Measurements from ENCODE around the gene STX16. TPM values are rescaled to one million over a fixed set of nuclear protein-coding genes. Genes with fewer than 3 reads are reported as not detected.

Gene STX16, protein sequence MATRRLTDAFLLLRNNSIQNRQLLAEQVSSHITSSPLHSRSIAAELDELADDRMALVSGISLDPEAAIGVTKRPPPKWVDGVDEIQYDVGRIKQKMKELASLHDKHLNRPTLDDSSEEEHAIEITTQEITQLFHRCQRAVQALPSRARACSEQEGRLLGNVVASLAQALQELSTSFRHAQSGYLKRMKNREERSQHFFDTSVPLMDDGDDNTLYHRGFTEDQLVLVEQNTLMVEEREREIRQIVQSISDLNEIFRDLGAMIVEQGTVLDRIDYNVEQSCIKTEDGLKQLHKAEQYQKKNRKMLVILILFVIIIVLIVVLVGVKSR
- 39.7 TPM for total RNA-seq

DNA sequence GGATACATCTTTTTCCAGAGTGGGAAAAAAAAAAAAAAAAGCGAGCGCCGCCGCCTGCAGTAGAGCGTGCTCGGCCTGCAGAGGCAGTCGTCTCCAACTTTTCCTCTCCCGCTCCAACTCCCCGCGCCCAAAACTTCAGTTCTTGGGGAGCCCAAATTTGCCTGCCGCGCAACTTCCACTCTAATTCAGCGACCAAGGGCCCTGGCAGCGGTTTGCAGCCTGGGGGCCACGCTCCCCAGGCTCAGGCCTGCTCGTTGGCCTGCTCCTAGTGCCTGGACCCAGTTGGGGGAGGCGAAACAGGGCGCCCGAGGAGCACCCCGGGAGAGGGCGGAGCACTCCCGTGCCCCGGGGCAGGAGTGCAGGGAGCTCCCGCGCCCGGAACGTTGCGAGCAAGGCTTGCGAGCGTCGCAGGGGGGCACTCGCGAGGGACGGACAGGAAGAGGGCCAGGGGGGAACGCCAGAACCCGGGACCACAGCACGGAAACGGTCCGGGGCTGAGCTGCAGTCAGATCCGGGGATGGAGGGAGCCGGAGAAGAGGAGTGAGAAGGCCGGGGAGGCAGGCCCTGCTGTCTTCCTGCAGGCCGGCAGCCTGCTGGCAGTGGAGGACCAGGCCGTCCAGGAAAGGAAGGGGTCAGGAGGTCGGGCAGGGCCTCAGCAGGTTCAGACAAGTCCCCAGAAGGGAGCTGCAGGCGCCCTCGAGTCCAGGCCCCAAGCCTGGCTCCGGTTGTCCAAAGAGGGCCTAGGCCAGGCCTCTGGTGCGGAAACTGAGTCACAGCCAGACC, at the start of gene STX16:
STX16 (plus strand) TSS at position 508 of the 783 bp plus-strand sequence. CDS start 724 bp downstream, outside the sequence.

DNA sequence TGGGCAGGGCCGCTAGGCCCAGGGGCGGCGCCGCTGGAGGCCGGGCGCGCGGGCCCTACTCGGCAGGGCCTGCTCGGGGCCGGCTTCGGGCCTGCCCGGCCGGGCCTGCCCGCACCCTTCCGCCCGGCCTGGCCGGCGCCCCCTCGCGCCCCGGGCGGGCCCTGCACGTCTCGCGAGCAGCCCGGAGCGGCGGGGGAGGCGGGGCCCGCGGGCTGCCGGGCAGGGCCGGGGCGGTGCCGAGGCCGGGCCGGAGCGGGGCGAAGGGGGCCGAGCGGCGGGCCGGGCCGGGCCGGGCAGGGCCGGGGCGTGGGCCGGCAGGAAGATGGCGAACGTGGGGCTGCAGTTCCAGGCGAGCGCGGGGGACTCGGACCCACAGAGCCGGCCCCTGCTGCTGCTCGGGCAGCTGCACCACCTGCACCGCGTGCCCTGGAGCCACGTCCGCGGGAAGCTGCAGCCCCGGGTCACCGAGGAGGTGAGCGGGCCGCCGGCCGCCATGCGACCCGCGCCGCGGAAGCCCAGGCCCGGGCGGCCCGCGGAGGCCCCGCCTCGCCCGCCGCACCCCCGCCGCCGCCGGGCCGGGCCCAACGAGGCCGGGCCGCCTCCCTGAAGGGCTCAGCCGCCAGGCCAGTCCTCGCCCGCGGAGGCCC, 41.6 kb downstream of the STX16 start, which contains the start of gene NPEPL1:
NPEPL1 (plus strand) TSS at position 222 of the 647 bp plus-strand sequence; CDS start at position 323, 101 bp downstream.

Other genes starting within 250 kb of the STX16 start
- gene APCDD1L, start 135.9 kb upstream of the STX16 start, total RNA-seq, result not detected
- 11.3 TPM for gene NPEPL1, start 41.5 kb downstream of the STX16 start, total RNA-seq
- gene GNAS-AS1, start 199.6 kb downstream of the STX16 start, total RNA-seq, result 1.2 TPM
- gene GNAS, start 201.4 kb downstream of the STX16 start, total RNA-seq, result 786 TPM

Measured in diencephalon (tissue), 1 donor.